Mucosa of rectum (tissue), 2 donors: Measurements from ENCODE around the gene RIMKLB.
A peak's percentile ranks its signal among the peaks of the same experiment; 100 is the strongest.

Experiments
- H3K27ac ChIP-seq, 2 donors: one replicate each; pipeline ENCODE4 v1.7.0; 2013; ENCODE audit warnings: inconsistent platforms in 2 of 2, low read depth in 2 of 2, low read length in 2 of 2
- H3K27me3 ChIP-seq, 2 donors: one replicate each; pipeline ENCODE4 v1.7.0; 2013; ENCODE audit warnings: low read length in 2 of 2; ENCODE audit not compliant: control insufficient read depth in 2 of 2, insufficient read depth in 2 of 2
- H3K36me3 ChIP-seq, 2 donors: one replicate each; pipeline ENCODE4 v1.7.0; 2013; ENCODE audit warnings: low read length in 2 of 2; ENCODE audit not compliant: control insufficient read depth in 2 of 2, insufficient read depth in 2 of 2
- H3K4me1 ChIP-seq, 2 donors: one replicate each; pipeline ENCODE4 v1.7.0; 2013; ENCODE audit warnings: low read length in 2 of 2, mild to moderate bottlenecking in 1 of 2; ENCODE audit not compliant: control insufficient read depth in 2 of 2, insufficient read depth in 2 of 2
- H3K4me3 ChIP-seq, 2 donors: one replicate each; pipeline ENCODE4 v1.7.0; 2013; ENCODE audit warnings: low read length in 2 of 2
- H3K9ac ChIP-seq, 2 donors: one replicate each; pipeline ENCODE4 v1.7.0; 2013; ENCODE audit warnings: low read length in 2 of 2, low read depth in 1 of 2, mild to moderate bottlenecking in 1 of 2
- H3K9me3 ChIP-seq, 2 donors: one replicate each; pipeline ENCODE4 v1.7.0; 2013; ENCODE audit warnings: low read length in 2 of 2; ENCODE audit not compliant: control insufficient read depth in 2 of 2
- donor health status: healthy.
- donor health status: Normal muscosa, but diverticular disease.

The RIMKLB gene

DNA sequence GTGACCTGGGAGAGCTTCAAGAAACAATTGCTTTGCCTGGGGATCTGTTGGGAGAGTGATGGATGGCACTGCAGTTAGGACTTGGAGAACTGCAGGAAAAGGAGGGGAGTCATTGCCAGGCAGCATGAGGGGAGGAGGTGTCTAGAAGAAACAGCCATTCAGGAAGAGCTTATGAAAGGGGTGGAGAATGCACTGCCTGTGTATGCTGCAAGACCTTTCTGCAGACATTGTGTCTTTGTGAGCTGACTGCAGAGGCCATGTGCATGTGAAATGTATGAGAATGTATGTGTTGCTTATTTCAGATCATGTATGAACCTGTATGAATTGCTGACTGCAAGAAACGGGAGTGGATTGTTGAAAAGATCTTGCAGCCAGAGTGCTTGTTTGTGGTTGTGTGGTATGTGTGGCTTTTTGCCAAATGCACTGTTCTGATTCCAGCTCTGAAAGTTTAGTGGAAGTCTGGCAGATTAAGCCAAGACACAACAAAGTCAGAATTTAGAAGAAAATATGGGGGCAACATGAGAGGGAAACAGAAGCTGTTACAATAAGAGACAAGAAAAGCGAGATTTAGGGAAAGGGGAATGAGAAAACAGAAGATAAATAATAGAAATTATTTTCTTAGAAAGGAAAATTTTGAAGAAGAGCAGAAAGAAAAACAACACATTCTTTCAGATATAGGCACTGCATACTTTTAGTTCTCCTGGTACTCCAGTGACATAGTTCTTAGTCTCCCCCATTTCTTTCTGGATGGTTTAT is 9.8 kb upstream of the RIMKLB start:
- Histone ChIP-seq H3K27ac (no peak overlapping the region), H3K36me3 (no peaks in the 10 kb centered on the region), H3K27me3 (no peaks in the 10 kb centered on the region), H3K4me1 (peaks cover 0 to 2% of the 10 kb centered on the region in 2 donors), H3K4me3 (no peak overlapping the region), H3K9me3 (no peaks in the 10 kb centered on the region), H3K9ac (no peak overlapping the region)

DNA sequence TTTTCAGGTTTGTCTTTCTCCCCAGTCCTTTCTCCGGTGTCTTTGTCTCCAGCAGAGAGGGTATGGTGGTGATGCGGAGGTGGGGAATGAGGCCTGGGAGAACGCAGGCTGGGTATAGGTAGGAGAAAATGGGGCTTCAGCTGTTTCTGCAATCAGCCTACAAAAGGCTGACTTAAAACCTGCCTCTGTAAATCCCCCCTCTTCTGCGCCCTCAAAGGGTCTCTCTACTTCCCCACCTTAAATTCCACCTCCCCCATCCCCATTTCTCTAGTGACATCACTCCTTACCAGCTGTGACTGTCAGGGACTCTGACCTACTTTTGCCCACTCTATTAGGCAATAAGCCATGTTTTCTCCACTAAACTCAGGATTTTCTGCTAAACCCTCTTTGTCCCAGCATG is 8.1 kb upstream of the RIMKLB start:
- H3K36me3 ChIP-seq = no peaks in the 10 kb centered on the region
- H3K27me3 ChIP-seq = no peaks in the 10 kb centered on the region
- no peak overlapping the region for H3K9ac ChIP-seq
- H3K27ac ChIP-seq = no peak overlapping the region
- peaks cover 0 to 2% of the 10 kb centered on the region in 2 donors for H3K4me1 ChIP-seq
- no peak overlapping the region for H3K4me3 ChIP-seq
- no peaks in the 10 kb centered on the region for H3K9me3 ChIP-seq

DNA sequence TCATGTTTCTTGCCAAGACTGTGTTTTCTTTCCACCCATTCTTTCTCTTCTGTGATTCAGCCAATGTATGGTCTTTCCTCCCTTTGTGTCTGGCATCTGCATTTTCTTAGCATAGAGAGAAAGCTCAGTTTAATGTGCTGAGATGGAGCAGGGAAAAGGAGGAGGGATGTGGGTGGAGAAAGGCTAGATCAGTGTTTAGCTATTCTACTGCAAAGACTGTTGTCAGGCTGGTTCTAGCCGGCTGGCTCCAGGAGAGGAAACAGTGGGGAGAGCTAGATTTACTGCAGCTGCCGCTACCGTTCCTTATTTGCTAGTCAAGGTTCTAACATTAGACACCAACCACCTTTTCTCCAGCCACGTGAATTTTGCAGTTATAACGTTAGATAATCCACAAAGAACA is 5.2 kb upstream of the RIMKLB start:
- Histone ChIP-seq H3K4me1 (peaks cover 0 to 2% of the 10 kb centered on the region in 2 donors), H3K9ac (no peak overlapping the region), H3K36me3 (no peaks in the 10 kb centered on the region), H3K27me3 (no peaks in the 10 kb centered on the region), H3K27ac (peak overlapping the region; percentile 15 to 18), H3K9me3 (no peaks in the 10 kb centered on the region), H3K4me3 (no peak overlapping the region)

DNA sequence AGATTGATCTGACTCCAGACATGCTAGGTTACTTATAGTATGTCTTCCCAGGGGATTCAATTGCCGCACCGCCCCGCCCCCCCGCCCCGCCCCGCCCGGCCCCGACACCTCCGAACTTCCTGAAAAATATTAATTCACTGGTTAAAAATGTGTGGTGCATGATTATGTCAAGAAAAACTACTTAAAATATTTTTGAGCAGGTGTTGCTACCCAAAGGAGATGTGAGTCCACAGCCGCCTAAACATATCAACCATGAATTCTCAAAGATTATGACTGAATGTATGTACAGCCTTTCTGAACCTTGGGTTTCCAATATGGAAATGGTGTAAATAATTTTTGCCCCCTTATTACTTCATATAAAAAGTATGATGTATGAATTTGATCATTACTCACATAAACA is 2.7 kb upstream of the RIMKLB start:
- Histone ChIP-seq H3K36me3 (no peaks in the 10 kb centered on the region), H3K9me3 (no peaks in the 10 kb centered on the region), H3K27me3 (no peaks in the 10 kb centered on the region), H3K4me3 (no peak overlapping the region), H3K4me1 (peaks cover 3 to 7% of the 10 kb centered on the region in 2 donors), H3K27ac (no peak overlapping the region), H3K9ac (no peak overlapping the region)

DNA sequence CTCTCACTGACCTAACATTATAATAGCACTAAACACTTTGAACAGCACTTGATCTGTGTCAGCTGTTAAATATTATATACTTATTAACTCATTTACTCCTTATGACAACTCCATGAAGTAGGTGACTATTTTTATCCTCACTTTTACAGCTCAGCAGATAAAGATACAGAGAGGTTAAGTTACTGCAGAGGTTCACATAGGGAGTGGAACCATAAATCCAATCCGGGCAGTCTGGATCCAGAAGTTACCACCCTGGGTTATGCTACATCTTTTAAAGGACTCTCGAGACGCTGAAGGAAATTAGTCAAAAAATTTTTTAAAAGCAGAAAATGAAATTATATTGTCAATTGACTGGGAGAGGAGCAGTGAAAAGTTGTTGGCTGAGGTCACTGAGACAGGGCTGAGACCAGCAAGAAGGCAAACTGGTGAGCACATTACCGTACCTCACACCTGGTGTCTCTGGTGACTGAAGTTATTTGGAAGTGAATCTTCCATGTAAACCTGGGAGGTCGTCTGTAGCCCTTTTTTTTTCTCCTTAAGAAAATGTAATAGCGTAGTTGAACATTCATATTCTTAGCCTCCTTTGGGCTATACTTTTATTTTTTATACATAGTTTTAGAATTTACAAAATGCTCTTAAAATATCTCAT is 1.2 kb upstream of the RIMKLB start:
- no peaks in the 10 kb centered on the region for H3K36me3 ChIP-seq
- H3K27ac ChIP-seq = peak overlapping the region in 1 of 2 donors; percentile 71
- peaks cover 5 to 7% of the 10 kb centered on the region in 2 donors for H3K4me1 ChIP-seq
- no peaks in the 10 kb centered on the region for H3K27me3 ChIP-seq
- H3K9ac ChIP-seq = peak overlapping the region in 1 of 2 donors; percentile 68
- H3K9me3 ChIP-seq = no peaks in the 10 kb centered on the region
- H3K4me3 ChIP-seq = peak overlapping the region in 1 of 2 donors; percentile 70

DNA sequence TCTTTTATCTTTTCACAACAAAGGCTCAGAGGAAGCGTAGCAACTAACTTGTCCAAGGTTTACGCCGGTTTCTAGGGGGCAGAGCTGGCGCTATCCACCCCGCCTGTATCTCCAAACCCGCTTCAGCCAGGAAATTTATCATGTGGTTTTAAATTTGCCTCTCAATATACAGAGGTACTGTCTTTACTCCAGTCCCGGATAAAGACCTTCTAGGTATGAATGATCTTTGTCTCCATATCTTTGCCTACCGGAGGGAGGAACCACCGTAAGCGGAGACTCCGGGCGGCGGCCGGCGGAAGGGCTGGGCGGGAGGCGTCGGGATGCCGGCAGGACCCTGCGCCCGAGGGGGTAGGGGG is 693 bp upstream of the RIMKLB start:
- Histone ChIP-seq H3K9ac (peak overlapping the region; percentile 47 to 68), H3K9me3 (no peaks in the 10 kb centered on the region), H3K27me3 (no peaks in the 10 kb centered on the region), H3K27ac (peak overlapping the region; percentile 71), H3K4me3 (peak overlapping the region; percentile 70 to 98), H3K4me1 (peaks cover 5 to 7% of the 10 kb centered on the region in 2 donors), H3K36me3 (no peaks in the 10 kb centered on the region)

DNA sequence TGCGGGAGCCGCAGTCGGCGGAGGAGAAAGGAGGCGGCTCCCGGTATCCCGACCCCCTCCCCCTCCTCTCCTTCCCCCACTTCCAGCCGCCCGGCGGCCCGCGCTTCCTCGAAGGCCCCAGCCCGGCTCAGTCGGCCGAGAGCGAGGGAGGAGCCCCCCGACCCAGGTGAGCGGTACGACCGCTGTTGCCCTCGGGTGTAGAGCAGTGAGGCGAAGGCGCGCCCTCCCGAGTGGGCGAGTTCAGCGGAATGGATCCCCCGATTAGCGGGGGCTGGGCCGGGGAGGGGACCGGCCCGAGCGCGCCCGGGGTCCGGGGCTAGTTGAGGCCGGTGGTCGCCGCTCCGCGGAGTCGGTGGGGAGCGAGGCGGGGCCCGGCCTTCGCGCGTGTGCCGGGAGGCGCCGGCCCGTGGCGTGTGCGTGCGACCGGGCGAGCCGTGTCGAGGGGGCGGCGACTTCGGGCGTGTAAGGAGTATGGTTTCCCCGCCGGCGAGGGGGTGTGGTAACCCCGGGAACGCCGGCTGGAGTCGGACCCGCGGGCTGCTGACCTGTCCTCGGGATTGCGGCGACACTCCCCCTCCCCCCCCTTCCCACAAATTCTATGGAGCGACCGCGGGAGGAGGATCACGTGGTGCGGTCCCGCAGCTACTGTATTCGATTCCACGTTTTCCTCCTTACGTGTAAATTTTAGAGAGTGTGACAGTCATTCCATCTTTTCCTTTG is 501 bp downstream of the RIMKLB start:
- Histone ChIP-seq H3K27ac (peak overlapping the region; percentile 65 to 71), H3K9me3 (no peaks in the 10 kb centered on the region), H3K36me3 (no peaks in the 10 kb centered on the region), H3K4me3 (peak overlapping the region; percentile 75 to 98), H3K27me3 (no peaks in the 10 kb centered on the region), H3K4me1 (peaks cover 3 to 7% of the 10 kb centered on the region in 2 donors), H3K9ac (peak overlapping the region; percentile 20 to 79)

DNA sequence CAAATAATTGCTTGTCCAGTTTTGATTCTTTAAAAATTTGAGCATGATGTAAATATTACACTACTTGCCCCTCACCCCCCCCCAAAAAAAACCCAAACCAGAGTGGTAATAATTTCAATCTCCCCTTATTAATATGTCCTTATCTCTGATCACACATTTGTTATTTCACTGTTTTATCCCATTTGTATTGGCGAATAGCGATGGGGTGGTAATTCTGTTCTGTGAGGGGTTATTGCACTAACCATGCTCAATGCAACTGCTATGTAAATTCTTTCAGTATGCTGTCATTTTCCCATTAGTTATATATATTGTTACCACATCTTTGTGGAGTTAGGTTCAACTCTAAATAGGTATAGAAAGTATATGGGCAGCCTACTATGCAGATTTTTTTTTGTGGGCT is 1.1 kb downstream of the RIMKLB start:
- Histone ChIP-seq H3K4me1 (peaks cover 3 to 7% of the 10 kb centered on the region in 2 donors), H3K27me3 (no peaks in the 10 kb centered on the region), H3K27ac (no peak overlapping the region), H3K4me3 (peak overlapping the region; percentile 75 to 98), H3K9ac (peak overlapping the region; percentile 7 to 79), H3K9me3 (no peaks in the 10 kb centered on the region), H3K36me3 (no peaks in the 10 kb centered on the region)

DNA sequence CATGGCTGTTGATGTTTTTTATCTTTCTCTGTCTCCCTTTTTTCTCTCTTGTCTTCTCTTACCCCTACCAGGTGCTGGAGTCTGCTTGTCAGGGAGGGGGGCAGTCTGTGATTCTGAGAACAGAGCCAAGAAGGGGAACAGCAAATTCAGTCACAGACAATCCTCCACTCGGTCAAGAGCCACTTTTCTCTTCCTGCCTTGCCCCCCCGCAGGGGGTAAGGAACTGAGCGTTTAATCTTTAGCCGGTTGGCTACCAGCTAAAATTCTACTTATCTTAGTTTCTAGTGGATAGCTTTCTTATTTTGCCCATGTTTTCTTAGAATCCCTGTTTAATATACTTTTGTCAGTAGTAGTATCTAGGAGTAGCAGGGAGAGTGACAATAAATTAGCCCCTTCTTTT is 1.9 kb downstream of the RIMKLB start:
- Histone ChIP-seq H3K36me3 (no peaks in the 10 kb centered on the region), H3K27me3 (no peaks in the 10 kb centered on the region), H3K27ac (no peak overlapping the region), H3K9ac (peak overlapping the region in 1 of 2 donors; percentile 14), H3K4me3 (no peak overlapping the region), H3K9me3 (no peaks in the 10 kb centered on the region), H3K4me1 (peaks cover 3 to 7% of the 10 kb centered on the region in 2 donors)

DNA sequence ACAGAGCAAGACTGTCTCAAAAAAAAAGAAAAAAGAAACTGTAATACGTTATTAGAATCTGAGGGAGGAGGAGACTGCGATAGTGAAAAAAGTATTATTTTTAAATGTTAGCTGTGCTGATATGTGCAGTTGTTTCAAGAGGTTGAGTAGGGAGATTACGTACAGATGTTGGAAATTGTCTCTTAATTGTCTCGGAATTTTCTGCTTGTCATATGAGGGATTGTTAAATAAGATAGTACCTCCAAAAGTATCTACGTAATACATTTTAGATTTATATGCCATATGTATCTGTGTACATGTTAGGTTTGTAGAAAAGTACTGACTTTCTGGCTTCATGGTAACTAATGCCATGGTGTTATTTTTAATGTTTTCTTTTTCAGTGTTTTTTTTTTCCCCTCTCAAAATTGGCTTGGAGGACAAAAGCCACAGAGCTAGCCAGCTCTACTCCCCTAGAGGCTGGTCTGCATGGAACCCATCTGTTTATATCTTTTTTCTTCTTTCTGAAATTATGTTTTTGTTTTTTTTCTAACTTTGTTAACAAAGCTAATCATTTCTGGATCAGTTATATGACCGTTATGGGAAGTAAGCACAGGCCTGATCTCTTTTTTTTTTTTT is 3.4 kb downstream of the RIMKLB start:
- Histone ChIP-seq H3K27ac (no peak overlapping the region), H3K9ac (no peak overlapping the region), H3K4me3 (no peak overlapping the region), H3K9me3 (no peaks in the 10 kb centered on the region), H3K27me3 (no peaks in the 10 kb centered on the region), H3K36me3 (no peaks in the 10 kb centered on the region), H3K4me1 (peaks cover 3 to 7% of the 10 kb centered on the region in 2 donors)
